Spleen (tissue), 11 donors: ENCODE results near the gene ZNF598. TPM values are rescaled to one million over a fixed set of nuclear protein-coding genes. Genes with fewer than 3 reads are reported as not detected.

Experiments
- DNase-seq: peaks from one replicate; pipeline ENCODE4 v3.0.0-alpha.2; 2020
- H3K27ac ChIP-seq, 8 donors: fragments of 200-600 bp; sonication (generic) in 7 of 8; 1 replicate in 4 of 8; 2 replicates in 4 of 8; pipeline versions ENCODE4 v1.5.0 to v1.8.0; 2016 to 2021; ENCODE audit warnings: inconsistent platforms in 4 of 8, mild to moderate bottlenecking in 4 of 8, moderate library complexity in 1 of 8
- H3K27me3 ChIP-seq, 7 donors: fragments of 200-600 bp; sonication (generic) in 6 of 7; replicated peaks in 1 of 7; 1 replicate in 4 of 7; 2 replicates in 3 of 7; pipeline versions ENCODE4 v1.5.0 to v1.8.0; 2016 to 2021; ENCODE audit warnings: inconsistent platforms in 3 of 7, mild to moderate bottlenecking in 1 of 7
- H3K36me3 ChIP-seq, 6 donors: fragments of 200-600 bp; sonication (generic) in 5 of 6; 1 replicate in 4 of 6; 2 replicates in 2 of 6; pipeline versions ENCODE4 v1.5.0 to v1.8.0; 2016 to 2021; ENCODE audit warnings: inconsistent platforms in 2 of 6
- H3K4me1 ChIP-seq, 6 donors: fragments of 200-600 bp; sonication (generic) in 5 of 6; 1 replicate in 3 of 6; 2 replicates in 3 of 6; pipeline versions ENCODE4 v1.5.0 to v1.8.0; 2016 to 2021; ENCODE audit warnings: inconsistent platforms in 3 of 6
- H3K4me3 ChIP-seq, 8 donors: fragments of 200-600 bp; sonication (generic) in 7 of 8; 1 replicate in 4 of 8; 2 replicates in 4 of 8; pipeline versions ENCODE4 v1.5.0 to v1.8.0; 2016 to 2021; ENCODE audit warnings: inconsistent platforms in 4 of 8, mild to moderate bottlenecking in 4 of 8, moderate library complexity in 2 of 8
- H3K9me3 ChIP-seq, 8 donors: fragments of 200-600 bp; sonication (generic) in 7 of 8; 1 replicate in 4 of 8; 2 replicates in 4 of 8; pipeline versions ENCODE4 v1.5.0 to v1.8.0; 2016 to 2021; ENCODE audit warnings: inconsistent platforms in 4 of 8
- CTCF ChIP-seq, 11 experiments: fragments of 200-600 bp in 7 of 11; fragments of 450-650 bp in 4 of 11; sonication (generic) in 4 of 11; IDR thresholded peaks in 8 of 11; conservative IDR thresholded peaks in 3 of 11; 1 replicate in 7 of 11; 2 replicates in 4 of 11; pipeline versions ENCODE4 v1.4.0 to v1.8.0; 2016 to 2021; ENCODE audit warnings: antibody characterized with exemption in 11 of 11, inconsistent platforms in 4 of 11, mild to moderate bottlenecking in 1 of 11
- POLR2A ChIP-seq, 3 donors: fragments of 450-650 bp; IDR thresholded peaks; one replicate each; pipeline ENCODE4 v1.5.1; 2017; ENCODE audit warnings: antibody characterized with exemption in 3 of 3, mild to moderate bottlenecking in 1 of 3
- POLR2AphosphoS5 ChIP-seq, 3 donors: sonication (generic); formaldehyde crosslinking; IDR thresholded peaks; one replicate each; pipeline ENCODE4 v1.5.1; 2017; ENCODE audit warnings: antibody characterized with exemption in 3 of 3
- WGBS, 5 donors: extraction: QIAGEN DNeasy Blood & Tissue Kit in 3 of 5; methylation state at CpG; one replicate each; pipeline versions ENCODE4 v1.1.5 to v1.1.7; 2013 to 2018; 5-methylcytosine and 5-hydroxymethylcytosine counted together
- intact Hi-C: fragments of 100-400 bp; cut with DNase I; formaldehyde crosslinking; loops from one replicate; pipeline ENCODE4 v1.15.0; 2023; ENCODE audit warnings: low total_unique reads
- polyA plus RNA-seq, 3 donors: library from polyadenylated mRNA; stranded (reverse); fragments of 200-250 nt; gene quantifications; one replicate each; pipeline ENCODE4 v1.2.1, GENCODE V29; 2013
- total RNA-seq, 7 donors: library from RNA; depleted of rRNA in 3 of 7; stranded (reverse); fragments of >200 nt in 3 of 7; fragmentation: NEBNext Ultra II Directional in 4 of 7; extraction: Animal tissue kit (Norgen Biotek cat#: 25700) in 4 of 7; gene quantifications; one replicate each; pipeline versions ENCODE4 v1.1.0 to v1.2.1, GENCODE V29; 2016 to 2021
- donor health status: healthy with polysubstance abuse.
- donor health status: DM: no; HTN: no; CAD: no; lungs with moderate emphysema.
- donor health status: DM: no; HTN: no; CAD: no.
- donor health status: Bipolar disorder and iron deficiency.
- donor health status: healthy.
- donor health status: DM: no; HTN: no; CAD: no.
- donor health status: DM: yes; HTN: yes; CAD: no.

ZNF598 gene
- total and polyA plus RNA-seq, 10 donors = 21.8 to 56.2 (median 42.0) TPM

- H3K36me3 ChIP-seq = peaks cover 0 to 19% (median 14%) of the 10 kb centered on the region in 6 donors
- peak overlapping the region in 7 of 8 donors; percentile 27 to 93 (median 84) for H3K27ac ChIP-seq
- peaks cover 11 to 50% (median 33%) of the 10 kb centered on the region in 6 donors for H3K4me1 ChIP-seq
- intact Hi-C loops = no loop called here
- peak; percentile 90 for DNase-seq
- WGBS, 5 donors = 1 to 4% (median 3%) methylated on average over 31 to 49 of the region's 50 CpGs
- H3K27me3 ChIP-seq = peaks cover 0 to 39% (median 23%) of the 10 kb centered on the region in 7 donors
- peak overlapping the region; percentile 16 to 72 (median 35) for H3K4me3 ChIP-seq
- H3K9me3 ChIP-seq = peaks cover 0 to 5% (median 0%) of the 10 kb centered on the region in 8 donors
- TF ChIP-seq CTCF (IDR thresholded peaks at IDR 0.05 in 8 of 11, conservative IDR thresholded peaks at IDR 0.05 in 3 of 11) = no peak
- no peak for TF ChIP-seq POLR2A (IDR thresholded peaks at IDR 0.05)
- peak; percentile 31 to 61 (median 50) for TF ChIP-seq POLR2AphosphoS5 (IDR thresholded peaks at IDR 0.05)
Measured at GRCh38 chr16:1990351-1991134, 19.1 kb downstream of the ZNF598 start.

GRCh38 chr16:1990101-1990350 is 19.6 kb downstream of the ZNF598 start:
- peaks cover 16 to 55% (median 38%) of the 10 kb centered on the region in 6 donors for H3K4me1 ChIP-seq
- intact Hi-C loops = no loop called here
- peaks cover 0 to 5% (median 0%) of the 10 kb centered on the region in 8 donors for H3K9me3 ChIP-seq
- DNase-seq = no peak
- H3K27me3 ChIP-seq = peaks cover 0 to 39% (median 23%) of the 10 kb centered on the region in 7 donors
- peak overlapping the region in 7 of 8 donors; percentile 13 to 72 (median 36) for H3K4me3 ChIP-seq
- TF ChIP-seq POLR2A (IDR thresholded peaks at IDR 0.05) (no peak), CTCF (IDR thresholded peaks at IDR 0.05 in 8 of 11, conservative IDR thresholded peaks at IDR 0.05 in 3 of 11) (no peak), POLR2AphosphoS5 (IDR thresholded peaks at IDR 0.05) (no peak)
- peaks cover 0 to 23% (median 15%) of the 10 kb centered on the region in 6 donors for H3K36me3 ChIP-seq
- peak overlapping the region in 4 of 8 donors; percentile 51 to 93 (median 88) for H3K27ac ChIP-seq
- 0 to 2% (median 0%) methylated on average over 1 to 24 of the region's 25 CpGs for WGBS, 5 donors

DNA sequence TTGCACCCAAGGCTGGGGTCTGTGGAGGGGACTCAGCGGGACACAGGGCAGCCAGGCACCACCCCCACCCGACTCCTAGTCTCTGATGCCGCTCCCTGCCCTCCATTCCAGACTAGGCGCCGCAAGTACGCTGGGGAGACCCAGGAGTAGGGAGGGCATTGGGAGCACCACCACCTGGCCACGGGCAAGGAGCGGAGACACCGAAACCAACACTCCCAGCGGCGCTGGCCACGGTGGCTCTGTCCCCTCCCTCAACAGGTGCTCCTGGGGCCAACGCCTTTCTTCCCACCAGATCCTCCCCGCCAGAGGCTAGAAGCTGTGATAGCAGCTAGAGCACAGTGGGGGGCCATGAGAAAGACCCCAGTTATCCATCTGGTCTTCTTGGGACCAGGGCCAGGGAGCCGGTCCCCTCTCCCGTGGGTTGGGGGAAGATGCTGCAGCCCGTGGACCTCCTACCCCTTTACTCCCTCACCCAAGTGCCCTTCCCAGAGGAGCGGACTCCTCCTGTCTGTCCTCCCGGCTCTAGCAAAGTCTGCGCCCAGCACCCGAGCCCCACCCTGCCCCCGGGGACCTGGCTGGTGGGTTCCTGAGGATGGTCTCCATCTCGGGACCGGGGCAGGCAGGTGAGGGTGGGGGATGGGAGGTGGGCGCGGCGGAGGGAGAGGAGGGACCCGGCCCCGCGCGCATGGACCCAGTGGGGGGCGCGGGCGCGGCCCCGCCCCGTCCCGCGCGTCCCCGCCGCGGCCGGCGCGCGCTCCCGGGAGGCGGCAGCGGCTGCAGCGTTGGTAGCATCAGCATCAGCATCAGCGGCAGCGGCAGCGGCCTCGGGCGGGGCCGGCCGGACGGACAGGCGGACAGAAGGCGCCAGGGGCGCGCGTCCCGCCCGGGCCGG is 20.2 kb downstream of the ZNF598 start, which contains the start of gene SYNGR3:
SYNGR3 (plus strand) TSS at position 762 of the 892 bp plus-strand sequence. CDS start 133 bp downstream, outside the sequence.
- H3K4me1 ChIP-seq = peaks cover 21 to 61% (median 44%) of the 10 kb centered on the region in 6 donors
- peaks cover 0 to 39% (median 23%) of the 10 kb centered on the region in 7 donors for H3K27me3 ChIP-seq
- H3K36me3 ChIP-seq = peaks cover 0 to 23% (median 15%) of the 10 kb centered on the region in 6 donors
- H3K27ac ChIP-seq = peak within 1 kb of the TSS in 6 of 8 donors; percentile 27 to 93 (median 86)
- intact Hi-C loops = no loop called here
- peak in 1 of 3 donors; percentile 31 for TF ChIP-seq POLR2AphosphoS5 (IDR thresholded peaks at IDR 0.05)
- TF ChIP-seq CTCF (IDR thresholded peaks at IDR 0.05 in 8 of 11, conservative IDR thresholded peaks at IDR 0.05 in 3 of 11) = no peak
- TF ChIP-seq POLR2A (IDR thresholded peaks at IDR 0.05) = no peak
- WGBS, 5 donors = 9 to 16% (median 14%) methylated on average over 32 to 67 of the region's 67 CpGs
- no peak for DNase-seq
- H3K9me3 ChIP-seq = peaks cover 0 to 5% (median 0%) of the 10 kb centered on the region in 8 donors
- H3K4me3 ChIP-seq = peak within 1 kb of the TSS; percentile 16 to 72 (median 35)
